ENCODE results near the gene CREB3L2. TPM values are rescaled to one million over a fixed set of nuclear protein-coding genes. Genes with fewer than 3 reads are reported as not detected.
"Not testable (repeated sequence)": the region's sequence is repeated elsewhere in the genome, so short reads cannot be mapped to it uniquely, and the experiment has no call there.

CREB3L2 gene
- total and polyA plus RNA-seq, 8 donors = 6.6 to 38.4 (median 32.2) TPM

DNA sequence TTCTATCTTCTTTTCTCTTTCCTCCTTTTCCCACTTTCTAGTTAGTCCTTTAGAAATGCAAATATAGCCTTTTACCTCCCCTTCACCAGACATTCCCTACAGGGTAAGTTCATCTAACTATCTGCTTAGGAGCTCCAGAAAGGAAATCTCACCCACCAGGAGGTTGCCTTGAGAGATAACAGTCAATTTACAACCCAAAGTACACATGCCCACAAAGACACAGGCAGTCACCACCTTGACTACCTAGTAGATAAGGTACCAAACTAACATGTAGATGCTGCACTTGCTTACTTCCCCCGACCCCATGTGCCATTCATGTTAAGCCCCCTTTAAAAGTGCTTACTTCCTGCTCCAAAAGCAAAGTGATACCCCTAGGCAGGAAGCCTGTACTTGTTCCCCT is 12.8 kb upstream of the CREB3L2 start:
- Histone ChIP-seq H3K36me3 (no peaks in the 10 kb centered on the region), H3K4me3 (no peak overlapping the region), H3K4me1 (no peaks in the 10 kb centered on the region), H3K27ac (no peak overlapping the region), H3K9me3 (no peaks in the 10 kb centered on the region), H3K27me3 (no peaks in the 10 kb centered on the region)
- ATAC-seq (no peak), FAIRE-seq (no peak), DNase-seq (no peak)
- no peak for TF ChIP-seq CTCF (IDR thresholded peaks at IDR 0.05)
- intact Hi-C loops (cut with DNase I) = no loop called here
- WGBS, 2 donors = 67 to 86% methylated on average over 1 of the region's 1 CpG

GRCh38 chr7:138014201-138014600 is 12.3 kb upstream of the CREB3L2 start:
- ATAC-seq; H3K27me3 ChIP-seq; H3K4me1 ChIP-seq; H3K4me3 ChIP-seq; H3K27ac ChIP-seq; FAIRE-seq; H3K9me3 ChIP-seq; intact Hi-C loops (cut with DNase I); H3K36me3 ChIP-seq; DNase-seq: not testable (repeated sequence)
- WGBS, 2 donors = 71 to 83% methylated on average over 4 of the region's 4 CpGs

- no peaks in the 10 kb centered on the region for H3K9me3 ChIP-seq
- DNase-seq (no peak), ATAC-seq (no peak), FAIRE-seq (no peak)
- 80 to 86% methylated on average over 1 of the region's 1 CpG for WGBS, 2 donors
- no peaks in the 10 kb centered on the region for H3K4me1 ChIP-seq
- no peaks in the 10 kb centered on the region for H3K36me3 ChIP-seq
- intact Hi-C loops (cut with DNase I) = loop anchor here in 2 of 3 donors (5.0 kb wide), 2 partner anchors 107 to 352 kb away; no protein-coding TSS in a partner anchor
- no peak for TF ChIP-seq CTCF (IDR thresholded peaks at IDR 0.05)
- no peak overlapping the region for H3K4me3 ChIP-seq
- no peaks in the 10 kb centered on the region for H3K27me3 ChIP-seq
- no peak overlapping the region for H3K27ac ChIP-seq
These were observed 7.4 kb upstream of the CREB3L2 start for GRCh38 chr7:138009350-138009653.

- no peaks in the 10 kb centered on the region for H3K9me3 ChIP-seq
- DNase-seq (peak in 1 of 6 donors; percentile 45), ATAC-seq (peak; percentile 66 to 97 (median 88)), FAIRE-seq (peak; percentile 54)
- 45 to 46% methylated on average over 17 of the region's 17 CpGs for WGBS, 2 donors
- no peaks in the 10 kb centered on the region for H3K27me3 ChIP-seq
- no peaks in the 10 kb centered on the region for H3K4me1 ChIP-seq
- no peak overlapping the region for H3K4me3 ChIP-seq
- intact Hi-C loops (cut with DNase I) = loop anchor here in 2 of 3 donors (5.0 kb wide), 2 partner anchors 106 to 351 kb away; no protein-coding TSS in a partner anchor
- no peaks in the 10 kb centered on the region for H3K36me3 ChIP-seq
- TF ChIP-seq CTCF (IDR thresholded peaks at IDR 0.05) = peak; percentile 79 to 87 (median 84)
- H3K27ac ChIP-seq = no peak overlapping the region
These were observed 6.9 kb upstream of the CREB3L2 start for GRCh38 chr7:138008588-138009349.

DNA sequence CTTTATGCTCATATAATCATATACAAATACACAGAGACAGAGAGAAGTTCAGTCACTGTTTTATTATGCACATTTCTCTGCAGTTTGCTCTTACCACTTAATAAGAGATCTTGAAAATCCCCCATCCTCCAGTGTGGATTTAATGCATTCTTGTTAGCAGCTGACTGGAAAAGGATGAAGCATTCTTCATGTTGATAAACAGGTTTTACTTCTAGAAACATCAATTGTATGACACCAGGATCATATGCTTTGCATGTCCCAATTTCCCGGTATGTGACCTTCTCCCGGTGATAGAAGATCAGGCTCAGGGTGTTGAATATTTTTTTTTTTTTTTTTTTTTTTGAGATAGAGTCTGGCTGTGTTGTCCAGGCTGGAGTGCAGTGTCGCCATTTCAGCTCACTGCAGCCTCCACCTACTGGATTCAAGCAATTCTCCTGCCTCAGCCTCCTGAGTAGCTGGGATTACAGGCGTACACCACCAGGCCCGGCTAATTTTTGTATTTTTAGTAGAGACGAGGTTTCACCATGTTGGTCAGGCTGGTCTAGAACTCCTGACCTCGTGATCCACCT is 6.2 kb upstream of the CREB3L2 start:
- TF ChIP-seq CTCF (IDR thresholded peaks at IDR 0.05) = no peak
- no peak for ATAC-seq
- FAIRE-seq = no peak
- Histone ChIP-seq H3K27me3 (no peaks in the 10 kb centered on the region), H3K36me3 (no peaks in the 10 kb centered on the region), H3K9me3 (no peaks in the 10 kb centered on the region), H3K4me3 (no peak overlapping the region), H3K27ac (no peak overlapping the region), H3K4me1 (no peaks in the 10 kb centered on the region)
- WGBS, 2 donors = 69 to 83% methylated on average over 7 of the region's 7 CpGs
- no peak for DNase-seq
- intact Hi-C loops (cut with DNase I) = loop anchor here in 2 of 3 donors (5.0 kb wide), 2 partner anchors 106 to 351 kb away; no protein-coding TSS in a partner anchor
